Gastroesophageal sphincter (tissue), 3 donors: ENCODE measurements around the gene FNTB.

ENCODE experiments used
- POLR2A ChIP-seq, 2 donors: fragments of 450-650 bp; IDR thresholded peaks; one replicate each; pipeline ENCODE4 v1.6.1; 2017; ENCODE audit warnings: antibody characterized with exemption in 2 of 2, mild to moderate bottlenecking in 2 of 2, moderate library complexity in 1 of 2
- POLR2AphosphoS5 ChIP-seq: sonication (generic); formaldehyde crosslinking; IDR thresholded peaks from one replicate; pipeline ENCODE4 v1.6.1; 2017; ENCODE audit warnings: antibody characterized with exemption
- TF ChIP-seq, protein P1 (sequence below), 4 experiments: fragments of 200-600 bp in 2 of 4; fragments of 450-650 bp in 2 of 4; sonication (generic) in 1 of 4; IDR thresholded peaks; one replicate each; pipeline ENCODE4 v1.5.1; 2017 to 2019; ENCODE audit warnings: antibody characterized with exemption in 4 of 4, mild to moderate bottlenecking in 2 of 4, moderate library complexity in 2 of 4

DNA sequence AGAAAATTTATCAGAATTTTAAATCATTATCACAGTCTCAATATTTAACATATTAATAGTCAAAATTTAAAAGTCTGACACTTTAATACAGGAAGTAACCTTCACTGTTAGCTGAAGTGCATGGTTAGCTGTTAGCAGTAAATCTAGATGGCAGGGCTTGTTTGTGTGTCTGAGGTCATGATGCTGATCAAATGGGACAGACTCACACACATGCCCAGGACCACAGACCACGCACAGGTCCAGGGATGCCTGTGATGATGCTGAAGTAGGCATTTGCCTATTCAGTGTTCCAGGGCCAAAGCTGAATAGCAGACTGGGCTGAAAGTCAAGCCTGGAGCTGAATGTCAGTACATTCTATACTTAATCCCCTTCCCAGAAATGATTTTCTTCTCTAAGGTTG lies 20.5 kb downstream of the FNTB start:
- TF ChIP-seq, protein P1, sequence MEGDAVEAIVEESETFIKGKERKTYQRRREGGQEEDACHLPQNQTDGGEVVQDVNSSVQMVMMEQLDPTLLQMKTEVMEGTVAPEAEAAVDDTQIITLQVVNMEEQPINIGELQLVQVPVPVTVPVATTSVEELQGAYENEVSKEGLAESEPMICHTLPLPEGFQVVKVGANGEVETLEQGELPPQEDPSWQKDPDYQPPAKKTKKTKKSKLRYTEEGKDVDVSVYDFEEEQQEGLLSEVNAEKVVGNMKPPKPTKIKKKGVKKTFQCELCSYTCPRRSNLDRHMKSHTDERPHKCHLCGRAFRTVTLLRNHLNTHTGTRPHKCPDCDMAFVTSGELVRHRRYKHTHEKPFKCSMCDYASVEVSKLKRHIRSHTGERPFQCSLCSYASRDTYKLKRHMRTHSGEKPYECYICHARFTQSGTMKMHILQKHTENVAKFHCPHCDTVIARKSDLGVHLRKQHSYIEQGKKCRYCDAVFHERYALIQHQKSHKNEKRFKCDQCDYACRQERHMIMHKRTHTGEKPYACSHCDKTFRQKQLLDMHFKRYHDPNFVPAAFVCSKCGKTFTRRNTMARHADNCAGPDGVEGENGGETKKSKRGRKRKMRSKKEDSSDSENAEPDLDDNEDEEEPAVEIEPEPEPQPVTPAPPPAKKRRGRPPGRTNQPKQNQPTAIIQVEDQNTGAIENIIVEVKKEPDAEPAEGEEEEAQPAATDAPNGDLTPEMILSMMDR (IDR thresholded peaks at IDR 0.05), result no peak
- TF ChIP-seq POLR2A (IDR thresholded peaks at IDR 0.05) (no peak), POLR2AphosphoS5 (no peak)
